ENCODE measurements around the gene MPHOSPH10. TPM values are rescaled to one million over a fixed set of nuclear protein-coding genes. Genes with fewer than 3 reads are reported as not detected.
A peak's percentile ranks its signal among the peaks of the same experiment; 100 is the strongest.

Gene MPHOSPH10
- total and polyA plus RNA-seq, 2 donors (not counting 3 experiments of a cell fraction or from before 2014, with no cell fraction given), result 4.4 to 38.8 TPM

- Histone ChIP-seq H3K4me1 (ENCODE audit: control insufficient read depth, extremely low read depth, insufficient read depth, low read length) (no peaks in the 10 kb centered on the region), H3K27ac (ENCODE audit: insufficient read depth, low read depth, low read length) (no peak overlapping the region), H3K9me1 (replicated peaks; ENCODE audit: control insufficient read depth, extremely low read depth, insufficient read depth, low read length) (no peaks in the 10 kb centered on the region), H3K36me3 (ENCODE audit: control insufficient read depth in 2 of 2, extremely low read depth in 1 of 2, insufficient read depth in 2 of 2, low read length in 2 of 2) (no peaks in the 10 kb centered on the region), H3K4me3 (replicated peaks in 1 of 3; ENCODE audit: insufficient read depth in 1 of 3, low read depth in 1 of 3, low read length in 3 of 3) (no peak overlapping the region), H3K4me2 (ENCODE audit: insufficient read depth, low read length) (no peak overlapping the region), H3K9me3 (replicated peaks; ENCODE audit: control insufficient read depth, insufficient read depth, low read length) (no peaks in the 10 kb centered on the region), H3K79me2 (ENCODE audit: control insufficient read depth, insufficient read depth, low read length) (no peaks in the 10 kb centered on the region), H2AFZ (ENCODE audit: low read depth, low read length) (no peak overlapping the region), H4K20me1 (replicated peaks; ENCODE audit: control insufficient read depth, extremely low read depth, insufficient read depth, low read length) (no peaks in the 10 kb centered on the region), H3K9ac (replicated peaks; ENCODE audit: extremely low read depth, insufficient read depth, low read length) (no peak overlapping the region), H3K27me3 (ENCODE audit: control insufficient read depth in 2 of 2, insufficient read depth in 2 of 2, low read length in 2 of 2) (no peaks in the 10 kb centered on the region)
- intact Hi-C loops (cut with micrococcal nuclease), result loop anchor here (5.0 kb wide), 1 partner anchor 1079 kb away; no protein-coding TSS in a partner anchor
- dilution Hi-C loops (cut with MboI; ENCODE audit: extremely low pct_ligation_motif_present, low sequenced_read_pairs), result no loop called here
- TF ChIP-seq MYC (IDR thresholded peaks at IDR 0.05; ENCODE audit: low read depth, low read length), result no peak
- TF ChIP-seq JUN (IDR thresholded peaks at IDR 0.05; ENCODE audit: borderline replicate concordance, insufficient read depth, insufficient read length, low read depth), result no peak
- TF ChIP-seq POLR2AphosphoS5 (IDR thresholded peaks at IDR 0.05; ENCODE audit: insufficient read depth, low read depth, low read length), result no peak
- no peak for TF ChIP-seq MAX (IDR thresholded peaks at IDR 0.05; ENCODE audit: insufficient read depth, insufficient read length)
- TF ChIP-seq GATA2 (IDR thresholded peaks at IDR 0.05; ENCODE audit: insufficient read depth, insufficient read length, low read depth, low read length), result no peak
- TF ChIP-seq, protein P1, sequence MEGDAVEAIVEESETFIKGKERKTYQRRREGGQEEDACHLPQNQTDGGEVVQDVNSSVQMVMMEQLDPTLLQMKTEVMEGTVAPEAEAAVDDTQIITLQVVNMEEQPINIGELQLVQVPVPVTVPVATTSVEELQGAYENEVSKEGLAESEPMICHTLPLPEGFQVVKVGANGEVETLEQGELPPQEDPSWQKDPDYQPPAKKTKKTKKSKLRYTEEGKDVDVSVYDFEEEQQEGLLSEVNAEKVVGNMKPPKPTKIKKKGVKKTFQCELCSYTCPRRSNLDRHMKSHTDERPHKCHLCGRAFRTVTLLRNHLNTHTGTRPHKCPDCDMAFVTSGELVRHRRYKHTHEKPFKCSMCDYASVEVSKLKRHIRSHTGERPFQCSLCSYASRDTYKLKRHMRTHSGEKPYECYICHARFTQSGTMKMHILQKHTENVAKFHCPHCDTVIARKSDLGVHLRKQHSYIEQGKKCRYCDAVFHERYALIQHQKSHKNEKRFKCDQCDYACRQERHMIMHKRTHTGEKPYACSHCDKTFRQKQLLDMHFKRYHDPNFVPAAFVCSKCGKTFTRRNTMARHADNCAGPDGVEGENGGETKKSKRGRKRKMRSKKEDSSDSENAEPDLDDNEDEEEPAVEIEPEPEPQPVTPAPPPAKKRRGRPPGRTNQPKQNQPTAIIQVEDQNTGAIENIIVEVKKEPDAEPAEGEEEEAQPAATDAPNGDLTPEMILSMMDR (IDR thresholded peaks at IDR 0.05; ENCODE audit: extremely low read depth in 1 of 2, insufficient read depth in 1 of 2, low read depth in 1 of 2, low read length in 2 of 2), result no peak
- CTCF ChIA-PET, result interaction anchor here (0.8 to 4.1 kb wide), 13 partner anchors 10 to 1048 kb away, joined by 3 to 24 read pairs (median 10); partner anchors contain the start of genes MCEE, NAGK and PAIP2B
- DNase-seq (ENCODE audit: low read depth, low spot score) (peak; percentile 78), FAIRE-seq (no peak)
- no TSS peak for BruUV-seq (replicated peaks)
- POLR2A ChIA-PET, result no interaction called here
Observed at GRCh38 chr2:71101656-71102055, 28.8 kb upstream of the MPHOSPH10 start.

All from endothelial cell of umbilical vein (primary cell).